ENCODE results near the gene BAX. TPM values are rescaled to one million over a fixed set of nuclear protein-coding genes. Genes with fewer than 3 reads are reported as not detected.

Gene BAX
- total and polyA plus RNA-seq, 2 of the 13 experiments (the other 11 are each of a cell fraction or from before 2014, with no cell fraction given) = 139 to 176 TPM

- TF ChIP-seq ZNF142 (CRISPR knock-in tag; IDR thresholded peaks at IDR 0.05) (peak; percentile 6; the same call in 1 of the 2 replicates), ZNF350 (CRISPR knock-in tag; IDR thresholded peaks at IDR 0.05; ENCODE audit: borderline replicate concordance, low read depth) (no peak), ZFP36L1 (CRISPR knock-in tag; IDR thresholded peaks at IDR 0.05) (no peak), RERE (CRISPR knock-in tag; IDR thresholded peaks at IDR 0.05; ENCODE audit: low read depth) (no peak), ZNF18 (CRISPR knock-in tag; IDR thresholded peaks at IDR 0.05; ENCODE audit: insufficient replicate concordance) (peak; percentile 76), PHF5A (CRISPR knock-in tag; IDR thresholded peaks at IDR 0.05; ENCODE audit: low read depth, unreplicated experiment) (no peak), SMC3 (IDR thresholded peaks at IDR 0.05; ENCODE audit: low read length) (no peak), HOXA5 (CRISPR knock-in tag; IDR thresholded peaks at IDR 0.05) (no peak), NCOA5 (CRISPR knock-in tag; IDR thresholded peaks at IDR 0.05) (no peak)
These were observed 7.0 kb downstream of the BAX start (continued) for GRCh38 chr19:48961673-48962028.
